Measurements from ENCODE around the gene GJB6. TPM values are rescaled to one million over a fixed set of nuclear protein-coding genes. Genes with fewer than 3 reads are reported as not detected.

Gene GJB6
- total RNA-seq, 1 donor from 2014 or later = 121 TPM

DNA sequence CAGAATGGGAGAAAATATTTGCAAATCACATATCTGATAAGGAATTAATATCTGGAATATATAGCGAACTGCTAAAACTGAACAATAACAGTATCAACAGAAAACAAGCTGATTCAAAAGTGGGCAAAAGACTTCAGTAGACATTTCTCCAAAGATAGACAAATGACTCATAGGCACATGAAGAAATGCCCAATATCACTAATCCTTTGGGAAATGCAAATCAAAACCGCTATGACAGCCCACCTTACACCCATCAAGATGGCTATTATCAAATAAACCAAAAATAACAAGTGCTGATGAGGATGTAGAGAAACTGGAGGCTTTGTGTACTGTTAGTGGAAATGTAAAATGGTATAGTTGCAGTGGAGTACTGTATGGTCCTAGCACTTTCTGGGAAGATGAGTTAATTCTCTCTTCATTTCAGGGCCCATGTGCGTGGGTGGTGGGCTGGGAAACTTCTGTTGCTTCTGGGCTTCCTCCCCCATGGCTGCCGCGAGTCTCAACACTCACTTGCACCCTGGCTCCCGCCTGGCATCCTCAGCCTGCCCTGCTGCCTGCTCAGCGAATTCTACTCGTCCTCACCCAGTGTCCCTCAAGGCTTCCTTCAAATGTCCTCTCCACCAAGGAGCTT is 58.9 kb downstream of the GJB6 start:
- Histone ChIP-seq H3K9me3 (no peaks in the 10 kb centered on the region), H3K27me3 (no peaks in the 10 kb centered on the region), H3K4me3 (no peak overlapping the region), H3K4me1 (peaks cover 18% of the 10 kb centered on the region), H3K27ac (no peak overlapping the region), H3K36me3 (no peaks in the 10 kb centered on the region)
- TF ChIP-seq POLR2A (IDR thresholded peaks at IDR 0.05) (no peak), POLR2AphosphoS5 (IDR thresholded peaks at IDR 0.05; ENCODE audit: insufficient read depth in 1 of 2, low read depth in 1 of 2) (no peak)
- TF ChIP-seq, protein P1, sequence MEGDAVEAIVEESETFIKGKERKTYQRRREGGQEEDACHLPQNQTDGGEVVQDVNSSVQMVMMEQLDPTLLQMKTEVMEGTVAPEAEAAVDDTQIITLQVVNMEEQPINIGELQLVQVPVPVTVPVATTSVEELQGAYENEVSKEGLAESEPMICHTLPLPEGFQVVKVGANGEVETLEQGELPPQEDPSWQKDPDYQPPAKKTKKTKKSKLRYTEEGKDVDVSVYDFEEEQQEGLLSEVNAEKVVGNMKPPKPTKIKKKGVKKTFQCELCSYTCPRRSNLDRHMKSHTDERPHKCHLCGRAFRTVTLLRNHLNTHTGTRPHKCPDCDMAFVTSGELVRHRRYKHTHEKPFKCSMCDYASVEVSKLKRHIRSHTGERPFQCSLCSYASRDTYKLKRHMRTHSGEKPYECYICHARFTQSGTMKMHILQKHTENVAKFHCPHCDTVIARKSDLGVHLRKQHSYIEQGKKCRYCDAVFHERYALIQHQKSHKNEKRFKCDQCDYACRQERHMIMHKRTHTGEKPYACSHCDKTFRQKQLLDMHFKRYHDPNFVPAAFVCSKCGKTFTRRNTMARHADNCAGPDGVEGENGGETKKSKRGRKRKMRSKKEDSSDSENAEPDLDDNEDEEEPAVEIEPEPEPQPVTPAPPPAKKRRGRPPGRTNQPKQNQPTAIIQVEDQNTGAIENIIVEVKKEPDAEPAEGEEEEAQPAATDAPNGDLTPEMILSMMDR (IDR thresholded peaks at IDR 0.05) = no peak
- intact Hi-C loops (cut with DNase I) = no loop called here
- no peak for DNase-seq (ENCODE audit: extremely low spot score in 2 of 2)

Other genes starting within 250 kb of the GJB6 start
- gene GJA3, start 71.3 kb downstream of the GJB6 start, total RNA-seq = not detected
- 217 TPM for gene GJB2, start 39.4 kb downstream of the GJB6 start, total RNA-seq

Measured in vagina (tissue), 2 donors.